WERI-Rb-1 (cell line): ENCODE measurements around the gene RIMS1.

ENCODE experiments used
- DNase-seq: peaks from one replicate; pipeline ENCODE4 v3.0.0-alpha.2; 2020
- H3K27ac ChIP-seq: fragments of 250-450 bp; sonication (Bioruptor Pico); 2 replicates; pipeline ENCODE4 v1.5.1; 2020; ENCODE audit warnings: mild to moderate bottlenecking, moderate library complexity
- H3K27me3 ChIP-seq: fragments of 250-450 bp; sonication (Bioruptor Pico); 2 replicates; pipeline ENCODE4 v1.5.1; 2021; ENCODE audit warnings: mild to moderate bottlenecking, low read depth, moderate library complexity; ENCODE audit not compliant: insufficient read depth, severe bottlenecking
- H3K36me3 ChIP-seq: fragments of 250-450 bp; sonication (Bioruptor Pico); 2 replicates; pipeline ENCODE4 v1.5.1; 2020; ENCODE audit warnings: mild to moderate bottlenecking, moderate library complexity
- H3K4me3 ChIP-seq: 2 replicates; pipeline ENCODE4 v1.5.1; 2011; ENCODE audit warnings: low read depth, mild to moderate bottlenecking, control low read depth, low read length
- H3K9me3 ChIP-seq: fragments of 250-450 bp; sonication (Bioruptor Pico); 2 replicates; pipeline ENCODE4 v1.5.1; 2021; ENCODE audit warnings: mild to moderate bottlenecking, moderate library complexity; ENCODE audit not compliant: severe bottlenecking
- TF ChIP-seq, protein P1 (sequence below): IDR thresholded peaks from 2 replicates; pipeline ENCODE4 v1.5.1; 2011; ENCODE audit warnings: low read depth, mild to moderate bottlenecking, control low read depth, inconsistent platforms, low read length

RIMS1 gene

DNA sequence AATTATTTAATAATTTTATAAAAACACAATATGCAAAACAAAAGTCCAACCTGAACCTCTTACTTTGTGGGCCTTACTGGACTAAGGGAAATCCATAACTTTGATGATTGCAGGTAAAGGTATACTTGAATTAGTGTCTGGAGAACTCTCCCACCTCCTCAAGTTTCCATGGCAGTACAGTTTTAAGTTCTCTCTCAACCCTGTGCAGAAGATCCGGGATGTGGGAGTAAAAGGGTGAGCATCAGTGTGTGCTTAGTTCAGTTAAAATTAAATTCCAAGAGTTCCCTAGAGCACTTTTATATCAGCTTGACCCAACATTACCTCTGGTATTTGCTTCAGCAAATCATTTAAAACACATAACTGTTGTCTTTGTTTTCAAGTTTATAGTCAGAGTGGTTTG, 47.5 kb downstream of the RIMS1 start:
- no peak overlapping the region for H3K4me3 ChIP-seq
- DNase-seq: no peak
- H3K27ac ChIP-seq: no peak overlapping the region
- H3K36me3 ChIP-seq: no peaks in the 10 kb centered on the region
- TF ChIP-seq, protein P1, sequence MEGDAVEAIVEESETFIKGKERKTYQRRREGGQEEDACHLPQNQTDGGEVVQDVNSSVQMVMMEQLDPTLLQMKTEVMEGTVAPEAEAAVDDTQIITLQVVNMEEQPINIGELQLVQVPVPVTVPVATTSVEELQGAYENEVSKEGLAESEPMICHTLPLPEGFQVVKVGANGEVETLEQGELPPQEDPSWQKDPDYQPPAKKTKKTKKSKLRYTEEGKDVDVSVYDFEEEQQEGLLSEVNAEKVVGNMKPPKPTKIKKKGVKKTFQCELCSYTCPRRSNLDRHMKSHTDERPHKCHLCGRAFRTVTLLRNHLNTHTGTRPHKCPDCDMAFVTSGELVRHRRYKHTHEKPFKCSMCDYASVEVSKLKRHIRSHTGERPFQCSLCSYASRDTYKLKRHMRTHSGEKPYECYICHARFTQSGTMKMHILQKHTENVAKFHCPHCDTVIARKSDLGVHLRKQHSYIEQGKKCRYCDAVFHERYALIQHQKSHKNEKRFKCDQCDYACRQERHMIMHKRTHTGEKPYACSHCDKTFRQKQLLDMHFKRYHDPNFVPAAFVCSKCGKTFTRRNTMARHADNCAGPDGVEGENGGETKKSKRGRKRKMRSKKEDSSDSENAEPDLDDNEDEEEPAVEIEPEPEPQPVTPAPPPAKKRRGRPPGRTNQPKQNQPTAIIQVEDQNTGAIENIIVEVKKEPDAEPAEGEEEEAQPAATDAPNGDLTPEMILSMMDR: no peak
- no peaks in the 10 kb centered on the region for H3K9me3 ChIP-seq
- H3K27me3 ChIP-seq: peaks cover 3% of the 10 kb centered on the region

DNA sequence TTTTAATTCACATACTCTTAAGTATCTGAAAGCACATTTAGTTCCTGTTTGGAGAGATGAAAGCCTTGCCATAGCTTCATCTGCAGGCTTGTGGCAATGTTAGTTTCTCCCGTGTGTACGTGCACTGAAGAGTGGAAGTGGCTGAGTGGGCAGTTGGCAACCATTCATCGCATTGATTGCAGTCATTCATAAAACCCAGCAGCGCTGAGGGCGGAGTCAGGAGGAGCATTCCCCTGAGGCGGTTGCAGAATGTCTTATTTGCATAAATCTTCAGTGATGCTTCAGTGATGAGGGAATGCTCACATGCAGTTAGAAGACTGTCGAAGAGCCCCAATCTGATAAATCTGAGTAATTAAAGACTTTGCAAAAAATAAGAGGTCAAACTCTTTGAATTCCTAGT, 79.1 kb downstream of the RIMS1 start:
- TF ChIP-seq, protein P1: no peak
- Histone ChIP-seq H3K27ac (no peak overlapping the region), H3K27me3 (no peaks in the 10 kb centered on the region), H3K36me3 (no peaks in the 10 kb centered on the region), H3K9me3 (no peaks in the 10 kb centered on the region), H3K4me3 (no peak overlapping the region)
- DNase-seq: no peak

DNA sequence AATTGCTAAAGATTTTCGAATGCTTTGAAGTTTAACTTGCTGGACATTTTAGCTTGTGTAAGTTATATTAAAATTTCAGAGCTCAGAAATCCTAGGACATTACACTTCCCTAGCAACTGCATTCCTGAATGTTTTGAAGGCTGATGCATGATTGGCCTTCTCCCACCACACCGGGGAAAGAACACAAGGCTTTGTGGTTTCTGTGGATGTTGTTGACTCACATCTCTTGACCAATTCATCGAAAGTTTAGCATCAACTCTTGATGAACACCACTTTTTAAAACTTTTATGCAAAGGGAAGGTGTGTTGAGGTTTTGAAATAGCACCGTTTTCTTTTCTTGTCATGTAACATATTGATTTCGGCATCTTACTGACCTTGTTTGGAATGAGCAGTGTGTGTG, 81.1 kb downstream of the RIMS1 start:
- H3K36me3 ChIP-seq: no peaks in the 10 kb centered on the region

DNA sequence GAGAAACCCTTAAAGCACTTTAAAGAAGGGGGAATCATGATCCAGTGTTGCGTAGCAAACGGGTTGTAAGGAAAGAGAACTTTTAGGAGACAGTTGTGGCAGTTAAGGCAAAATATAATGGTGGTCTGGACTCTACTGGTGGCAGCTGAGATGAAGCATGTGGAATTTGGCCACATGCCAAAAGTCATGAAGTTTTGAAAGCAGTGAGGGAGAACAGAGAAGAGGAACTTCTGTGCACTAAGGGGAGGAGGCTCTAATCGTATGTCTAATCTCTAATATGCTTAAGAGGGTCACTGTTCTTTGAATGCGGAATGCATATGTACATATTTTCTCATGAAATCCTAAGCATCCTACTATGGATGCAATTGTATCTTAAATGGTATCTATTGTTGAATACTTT, 91.5 kb downstream of the RIMS1 start:
- Histone ChIP-seq H3K9me3 (no peaks in the 10 kb centered on the region), H3K4me3 (no peak overlapping the region), H3K27me3 (no peaks in the 10 kb centered on the region), H3K27ac (no peak overlapping the region), H3K36me3 (no peaks in the 10 kb centered on the region)
- TF ChIP-seq, protein P1: no peak
- no peak for DNase-seq

More for the DNA sequence above, 81.1 kb downstream of the RIMS1 start:
- no peak for DNase-seq
- Histone ChIP-seq H3K4me3 (no peak overlapping the region), H3K27me3 (no peaks in the 10 kb centered on the region), H3K9me3 (no peaks in the 10 kb centered on the region), H3K27ac (no peak overlapping the region)
- TF ChIP-seq, protein P1: no peak

DNA sequence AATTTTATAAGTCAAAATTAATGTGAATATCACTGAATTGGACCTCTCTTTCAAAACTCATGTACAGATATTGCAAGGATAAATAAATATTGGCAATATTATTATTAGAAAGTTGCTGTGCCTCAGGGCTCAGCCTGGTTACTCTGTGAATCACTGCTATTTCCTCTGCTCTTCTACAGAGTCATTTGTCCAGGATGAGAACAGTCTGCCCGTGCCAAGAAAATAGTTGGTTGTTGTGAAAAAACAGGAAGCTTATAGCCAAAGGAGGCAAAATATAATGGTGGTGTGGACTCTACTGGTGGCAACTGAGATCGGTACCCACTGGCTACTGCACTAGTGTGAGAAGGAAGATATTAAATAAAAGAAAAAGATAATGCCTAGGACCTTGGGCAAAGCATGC, 93.6 kb downstream of the RIMS1 start:
- no peaks in the 10 kb centered on the region for H3K36me3 ChIP-seq
- no peak overlapping the region for H3K27ac ChIP-seq
- TF ChIP-seq, protein P1: no peak
- no peak overlapping the region for H3K4me3 ChIP-seq
- DNase-seq: no peak
- no peaks in the 10 kb centered on the region for H3K9me3 ChIP-seq
- no peaks in the 10 kb centered on the region for H3K27me3 ChIP-seq

DNA sequence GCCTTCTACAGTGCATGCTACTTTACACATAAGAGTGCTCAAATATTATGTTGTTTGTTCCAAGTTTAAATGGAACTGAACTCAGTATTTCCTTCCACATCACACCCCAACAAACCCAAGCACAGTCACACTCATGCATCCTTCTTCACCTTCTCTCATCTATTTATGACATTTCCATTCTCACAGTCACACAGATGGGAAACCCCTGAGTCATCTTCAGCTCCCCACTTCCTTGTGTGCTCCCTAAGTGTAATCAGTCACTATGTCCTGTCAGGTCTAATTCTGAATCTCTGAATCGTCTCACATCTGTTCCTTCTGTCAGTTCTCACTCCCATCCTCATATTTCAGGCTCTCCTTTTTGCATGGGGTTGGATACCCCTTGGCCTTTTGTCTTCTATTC, 96.0 kb downstream of the RIMS1 start:
- H3K9me3 ChIP-seq: no peaks in the 10 kb centered on the region
- H3K27ac ChIP-seq: no peak overlapping the region
- no peak for DNase-seq
- no peaks in the 10 kb centered on the region for H3K36me3 ChIP-seq
- TF ChIP-seq, protein P1: no peak
- no peak overlapping the region for H3K4me3 ChIP-seq
- H3K27me3 ChIP-seq: no peaks in the 10 kb centered on the region
